ENCODE results near the gene ELK4. TPM values are rescaled to one million over a fixed set of nuclear protein-coding genes. Genes with fewer than 3 reads are reported as not detected.

The ELK4 gene
- polyA plus RNA-seq, 2 of the 4 experiments (the other 2 are of a cell fraction), result 5.8 to 11.9 TPM

GRCh38 chr1:205604059-205604458 lies 27.8 kb downstream of the ELK4 start:
- no peaks in the 10 kb centered on the region for H3K4me1 ChIP-seq
- CTCF ChIA-PET, result interaction anchor here (0.8 to 1.4 kb wide), 5 partner anchors 12 to 107 kb away, joined by 3 to 6 read pairs (median 4); no protein-coding TSS in a partner anchor
- no peak overlapping the region for H3K4me3 ChIP-seq
- POLR2A ChIA-PET, result no interaction called here
- H3K9me3 ChIP-seq, result no peaks in the 10 kb centered on the region
- ATAC-seq, result no peak
- WGBS (ENCODE audit: missing lambda C conversion rate), result 94% methylated on average over 5 of the region's 5 CpGs
- DNase-seq (ENCODE audit: low read depth in 1 of 2, low spot score in 1 of 2), result no peak
- no peak for FAIRE-seq
- no peak overlapping the region for H3K27ac ChIP-seq
- TF ChIP-seq GATA3 (IDR thresholded peaks at IDR 0.05; ENCODE audit: borderline replicate concordance), result no peak
- TF ChIP-seq HEYL (CRISPR knock-in tag; IDR thresholded peaks at IDR 0.05), result no peak
- TF ChIP-seq PHF8 (IDR thresholded peaks at IDR 0.05; ENCODE audit: borderline replicate concordance, low read depth), result no peak
- TF ChIP-seq REST (IDR thresholded peaks at IDR 0.05), result no peak
- no peak for TF ChIP-seq USF2 (IDR thresholded peaks at IDR 0.05)
- TF ChIP-seq EHF (CRISPR knock-in tag; IDR thresholded peaks at IDR 0.05), result no peak
- no peak for TF ChIP-seq POLR2AphosphoS2 (conservative IDR thresholded peaks at IDR 0.05; ENCODE audit: low read length)
- TF ChIP-seq HDAC2 (IDR thresholded peaks at IDR 0.05), result no peak
- no peak for TF ChIP-seq NFE2L2 (conservative IDR thresholded peaks at IDR 0.05; ENCODE audit: low read length)
- TF ChIP-seq RARB (CRISPR knock-in tag; IDR thresholded peaks at IDR 0.05), result no peak
- no peak for TF ChIP-seq HOXB13 (CRISPR knock-in tag; IDR thresholded peaks at IDR 0.05; ENCODE audit: low read depth)
- no peak for TF ChIP-seq NPAS2 (CRISPR knock-in tag; IDR thresholded peaks at IDR 0.05; ENCODE audit: borderline replicate concordance)
- no peak for TF ChIP-seq KDM5A (IDR thresholded peaks at IDR 0.05)
- TF ChIP-seq FOSB (CRISPR knock-in tag; IDR thresholded peaks at IDR 0.05), result no peak
- TF ChIP-seq MAX (IDR thresholded peaks at IDR 0.05), result no peak
- TF ChIP-seq FOXS1 (CRISPR knock-in tag; IDR thresholded peaks at IDR 0.05), result no peak
- H3K4me2 ChIP-seq, result no peak overlapping the region

GRCh38 chr1:205601205-205601604 lies 30.6 kb downstream of the ELK4 start:
- FAIRE-seq, result no peak
- Histone ChIP-seq H3K4me3 (no peak overlapping the region), H3K9me3 (no peaks in the 10 kb centered on the region), H3K4me2 (no peak overlapping the region), H3K4me1 (no peaks in the 10 kb centered on the region), H3K27ac (no peak overlapping the region)
- WGBS (ENCODE audit: missing lambda C conversion rate), result 59% methylated on average over 4 of the region's 4 CpGs
- CTCF ChIA-PET, result interaction anchor here (1.1 to 3.3 kb wide), 9 partner anchors 9 to 247 kb away, joined by 3 to 38 read pairs (median 4); no protein-coding TSS in a partner anchor
- ATAC-seq, result no peak
- DNase-seq (ENCODE audit: low read depth in 1 of 2, low spot score in 1 of 2), result no peak
- POLR2A ChIA-PET, result interaction anchor here (0.7 kb wide), 1 partner anchor 31 kb away, joined by 4 read pairs; the partner anchor contains the start of gene ELK4
- no peak for TF ChIP-seq CEBPB (IDR thresholded peaks at IDR 0.05)
- TF ChIP-seq ZFP36 (IDR thresholded peaks at IDR 0.05; ENCODE audit: borderline replicate concordance, partially characterized antibody), result no peak
- no peak for TF ChIP-seq E2F6 (IDR thresholded peaks at IDR 0.05; ENCODE audit: borderline replicate concordance, low read depth)
- no peak for TF ChIP-seq EHF (CRISPR knock-in tag; IDR thresholded peaks at IDR 0.05)
- TF ChIP-seq BCL3 (IDR thresholded peaks at IDR 0.05), result no peak
- no peak for TF ChIP-seq CBX2 (IDR thresholded peaks at IDR 0.05; ENCODE audit: borderline replicate concordance, low read depth)
